GM12873 (cell line): ENCODE measurements around the gene MRPS27.

Experiments used
- TF ChIP-seq, protein P1 (sequence below): IDR thresholded peaks from 2 replicates; pipeline ENCODE4 v1.5.1; 2012; ENCODE audit warnings: low read depth, mild to moderate bottlenecking, moderate library complexity, low read length, control low read depth; ENCODE audit not compliant: insufficient read depth; ENCODE audit errors: missing control alignments

Gene MRPS27

DNA sequence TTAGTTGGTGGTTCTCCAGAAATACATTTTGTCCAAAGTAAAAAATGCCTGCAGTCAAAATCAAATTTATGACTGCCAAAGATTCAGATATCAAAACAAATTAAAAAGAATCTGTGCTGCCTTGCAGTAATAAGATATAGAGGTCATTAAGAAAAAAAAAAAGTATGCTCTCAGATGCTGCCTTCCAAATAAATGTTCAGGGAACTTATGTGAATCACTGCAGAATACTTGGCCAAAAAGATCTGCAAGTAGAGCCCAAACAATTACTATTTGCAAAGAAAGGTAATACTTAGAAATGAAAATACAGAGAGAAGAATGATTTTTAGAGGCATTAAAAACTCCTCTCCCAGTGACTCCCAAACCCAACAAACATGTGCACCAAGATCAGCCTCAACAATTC lies 52.4 kb downstream of the MRPS27 start:
- TF ChIP-seq, protein P1, sequence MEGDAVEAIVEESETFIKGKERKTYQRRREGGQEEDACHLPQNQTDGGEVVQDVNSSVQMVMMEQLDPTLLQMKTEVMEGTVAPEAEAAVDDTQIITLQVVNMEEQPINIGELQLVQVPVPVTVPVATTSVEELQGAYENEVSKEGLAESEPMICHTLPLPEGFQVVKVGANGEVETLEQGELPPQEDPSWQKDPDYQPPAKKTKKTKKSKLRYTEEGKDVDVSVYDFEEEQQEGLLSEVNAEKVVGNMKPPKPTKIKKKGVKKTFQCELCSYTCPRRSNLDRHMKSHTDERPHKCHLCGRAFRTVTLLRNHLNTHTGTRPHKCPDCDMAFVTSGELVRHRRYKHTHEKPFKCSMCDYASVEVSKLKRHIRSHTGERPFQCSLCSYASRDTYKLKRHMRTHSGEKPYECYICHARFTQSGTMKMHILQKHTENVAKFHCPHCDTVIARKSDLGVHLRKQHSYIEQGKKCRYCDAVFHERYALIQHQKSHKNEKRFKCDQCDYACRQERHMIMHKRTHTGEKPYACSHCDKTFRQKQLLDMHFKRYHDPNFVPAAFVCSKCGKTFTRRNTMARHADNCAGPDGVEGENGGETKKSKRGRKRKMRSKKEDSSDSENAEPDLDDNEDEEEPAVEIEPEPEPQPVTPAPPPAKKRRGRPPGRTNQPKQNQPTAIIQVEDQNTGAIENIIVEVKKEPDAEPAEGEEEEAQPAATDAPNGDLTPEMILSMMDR = no peak

DNA sequence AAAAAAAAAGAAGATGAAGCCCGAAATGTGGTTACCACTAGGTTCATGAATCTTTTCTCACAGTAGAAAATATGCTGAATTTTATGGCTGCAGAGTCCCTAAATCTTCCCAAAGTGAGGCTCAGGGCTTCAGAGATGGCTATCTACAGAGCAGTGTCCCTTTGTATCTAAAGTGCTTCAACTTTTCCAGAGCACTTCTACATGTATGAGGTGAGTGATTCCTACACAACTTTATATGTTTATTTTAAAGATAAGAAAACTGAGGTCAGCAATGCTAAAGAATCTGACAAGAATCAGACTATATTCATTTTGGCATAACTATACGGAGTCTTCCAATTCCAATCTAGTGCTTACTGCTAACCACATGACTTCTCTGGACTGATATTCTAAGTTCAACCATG lies 53.2 kb downstream of the MRPS27 start:
- TF ChIP-seq, protein P1 = no peak

DNA sequence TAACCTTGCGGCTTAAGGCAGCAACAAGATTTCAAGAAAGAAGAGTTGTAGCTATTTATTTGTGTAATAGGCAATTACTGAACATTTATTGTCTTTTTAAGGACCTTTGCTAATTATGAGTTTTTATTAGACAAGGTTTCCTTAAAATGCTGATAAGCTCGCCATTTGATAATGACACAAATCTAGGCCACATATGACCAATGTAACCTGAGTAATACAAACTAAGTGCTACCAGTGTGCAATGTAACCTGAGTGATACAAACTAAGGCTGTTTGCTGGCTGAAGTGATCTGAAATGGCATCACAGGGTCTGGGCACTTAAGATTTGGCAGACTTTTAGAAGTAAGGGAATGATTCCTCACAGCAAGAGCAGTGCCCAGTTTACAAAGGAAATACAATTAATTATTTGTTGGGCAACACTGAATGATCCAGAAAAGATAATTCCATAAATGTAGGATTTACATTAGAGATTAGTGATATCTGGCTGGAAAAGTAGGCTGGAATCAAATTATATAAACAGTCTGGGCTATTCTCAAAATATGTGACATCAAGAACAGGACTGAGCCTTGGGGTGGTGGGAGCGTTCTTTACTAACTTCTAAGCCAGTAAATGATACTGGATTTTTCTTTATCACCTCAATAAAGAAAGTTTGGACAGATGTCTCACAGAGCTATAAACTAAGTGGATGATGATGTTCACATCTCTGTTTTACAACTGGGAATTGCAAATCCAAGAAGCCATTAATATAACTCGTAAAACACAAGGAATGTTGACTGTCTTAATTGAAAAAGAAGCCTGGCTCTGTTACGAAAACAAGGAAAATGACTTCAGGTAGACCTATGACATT lies 54.8 kb downstream of the MRPS27 start:
- TF ChIP-seq, protein P1 = no peak

DNA sequence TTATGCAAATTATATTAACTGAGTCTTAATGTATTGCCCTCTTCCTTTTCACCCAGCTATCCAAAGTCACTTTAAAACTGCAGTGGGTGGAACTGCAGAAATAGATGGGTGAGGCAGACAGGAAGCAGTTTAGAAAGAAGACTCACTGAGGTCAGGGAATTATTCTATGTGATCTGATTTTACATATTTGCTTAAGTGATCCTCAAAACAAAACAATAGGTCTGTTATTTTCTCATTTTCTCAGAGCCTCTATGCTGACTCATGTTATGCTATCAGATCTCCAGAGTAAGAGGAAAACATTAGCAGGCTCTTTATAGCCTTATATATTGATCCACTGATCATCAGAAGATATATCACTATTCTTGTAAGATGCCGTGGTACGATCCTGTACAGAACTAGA lies 63.5 kb downstream of the MRPS27 start:
- TF ChIP-seq, protein P1 = no peak

DNA sequence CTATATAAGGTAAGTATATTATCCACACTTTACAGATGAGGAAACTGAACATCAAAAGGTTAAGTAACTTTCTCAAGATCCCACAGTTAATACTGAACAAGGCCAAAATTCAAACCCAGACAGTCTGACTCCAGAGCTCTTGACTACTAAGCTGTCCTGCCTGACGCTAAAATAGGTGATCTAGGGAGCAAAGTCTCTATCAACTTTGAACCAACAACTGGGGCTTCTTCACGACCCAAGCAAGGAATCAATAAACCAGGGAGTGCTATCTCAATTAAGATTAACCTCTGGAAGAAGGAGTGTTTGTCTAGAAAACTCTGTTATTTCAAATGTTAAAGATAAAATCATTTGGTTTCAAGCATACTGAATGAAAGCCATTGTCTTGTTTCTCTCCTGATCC lies 64.4 kb downstream of the MRPS27 start:
- TF ChIP-seq, protein P1 = no peak

DNA sequence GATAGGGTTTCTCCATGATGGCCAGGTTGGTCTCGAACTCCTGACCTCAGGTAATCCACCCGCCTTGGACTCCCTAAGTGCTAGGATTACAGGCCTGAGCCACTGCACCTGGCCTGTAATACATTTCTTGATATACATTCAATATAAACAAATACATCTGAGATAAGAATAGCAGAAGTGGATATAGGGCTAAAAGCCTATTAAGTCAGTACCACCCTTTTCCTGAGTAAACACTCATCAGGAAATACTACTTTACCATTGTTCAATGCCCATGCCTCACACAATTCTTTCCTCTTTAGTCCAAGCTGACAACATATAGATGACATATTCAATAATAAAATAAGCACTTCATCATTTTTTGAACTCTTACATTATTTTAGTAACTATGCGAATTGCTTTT lies 64.8 kb downstream of the MRPS27 start:
- TF ChIP-seq, protein P1 = no peak

DNA sequence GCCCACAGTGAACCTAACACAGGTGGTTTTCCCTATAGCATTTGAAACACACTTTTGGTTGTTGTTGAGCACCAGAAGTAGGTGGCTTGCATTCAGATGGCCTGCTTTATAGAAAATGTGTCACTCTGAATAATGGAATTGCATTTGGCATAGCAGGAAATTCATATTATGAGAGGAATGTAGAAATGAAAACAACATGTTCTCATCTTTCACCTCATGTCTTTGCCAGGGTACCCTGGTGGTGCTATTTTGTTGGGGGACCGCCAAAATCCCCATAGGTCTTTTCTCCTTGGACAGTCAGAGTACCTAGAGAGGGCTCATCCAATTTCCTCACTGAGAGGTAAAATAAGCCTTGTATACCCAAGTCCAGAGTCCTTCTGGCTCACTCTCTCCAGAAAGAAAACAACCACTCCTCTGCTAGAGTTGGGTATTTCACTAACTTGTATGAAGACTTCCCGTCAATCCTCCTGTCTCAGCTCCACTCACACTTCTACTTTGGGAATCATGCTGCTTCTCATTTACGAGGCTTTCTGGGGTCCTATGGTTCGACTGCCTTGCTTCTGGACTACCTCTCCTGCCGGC lies 67.4 kb downstream of the MRPS27 start:
- TF ChIP-seq, protein P1 = no peak
